Measurements from ENCODE around the gene ATXN7L1.

DNA sequence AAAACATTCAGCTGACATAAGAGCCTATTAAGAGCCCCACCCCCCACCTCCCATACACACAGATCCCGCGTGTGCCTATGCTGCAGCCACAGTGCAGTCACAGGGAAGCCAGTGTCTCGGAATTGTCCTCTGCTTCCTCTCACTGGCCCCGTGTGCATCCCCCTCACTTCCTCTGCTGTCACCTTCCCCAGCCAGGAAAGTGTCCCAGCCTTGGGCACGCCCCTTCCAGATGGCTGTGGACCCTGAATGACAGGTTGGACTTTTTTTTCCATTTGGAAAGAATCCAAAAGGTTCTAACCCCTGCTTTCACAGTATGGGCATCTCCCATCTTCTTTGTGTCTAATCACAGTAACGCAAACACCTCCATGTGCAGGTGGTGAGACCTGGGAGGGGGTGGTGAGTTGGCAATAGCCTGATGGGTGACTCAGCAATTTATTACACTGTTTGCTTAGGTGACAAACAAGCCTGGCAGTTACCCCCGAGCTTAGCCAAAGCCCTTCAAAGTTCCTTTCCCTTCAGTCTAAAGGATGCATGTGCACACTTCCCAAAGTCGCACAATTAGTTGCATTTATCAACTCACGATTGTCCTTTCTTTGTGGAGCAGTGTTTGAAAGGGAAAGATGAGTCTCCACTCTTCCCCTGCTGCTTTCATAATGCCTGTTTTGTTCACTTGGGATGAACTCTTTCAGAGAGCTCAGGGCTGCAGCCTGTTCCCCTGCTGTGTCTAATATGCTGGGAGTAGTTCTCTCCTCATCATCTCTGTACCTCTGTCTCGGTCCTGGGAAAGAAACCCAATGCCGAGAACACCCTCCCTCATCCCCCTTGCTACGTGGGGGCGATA lies 227.6 kb downstream of the ATXN7L1 start:
- TF ChIP-seq ZNF674 (CRISPR knock-in tag; IDR thresholded peaks at IDR 0.05; ENCODE audit: low read depth) (no peak), RAD21 (CRISPR knock-in tag; IDR thresholded peaks at IDR 0.05) (no peak), RBM22 (optimal IDR thresholded peaks at IDR 0.05; ENCODE audit: low read length) (no peak), ASH2L (IDR thresholded peaks at IDR 0.05; ENCODE audit: insufficient read length, low read depth, low read length) (no peak), ZNF83 (CRISPR knock-in tag; IDR thresholded peaks at IDR 0.05; ENCODE audit: borderline replicate concordance) (no peak), SMARCE1 (IDR thresholded peaks at IDR 0.05; ENCODE audit: borderline replicate concordance) (no peak), HCFC1 (IDR thresholded peaks at IDR 0.05; ENCODE audit: low read depth, low read length) (no peak), ZNF24 (IDR thresholded peaks at IDR 0.05) (no peak), NR2F6 (IDR thresholded peaks at IDR 0.05) (0 out of 2 replicates have a peak, but pooled peaks have one; percentile 12), NR2F6 (CRISPR knock-in tag; IDR thresholded peaks at IDR 0.05) (no peak), RFX3 (CRISPR knock-in tag; IDR thresholded peaks at IDR 0.05) (no peak), EZH2 (conservative IDR thresholded peaks at IDR 0.05; ENCODE audit: low read depth, low read length) (no peak)
- TF ChIP-seq, protein P1, sequence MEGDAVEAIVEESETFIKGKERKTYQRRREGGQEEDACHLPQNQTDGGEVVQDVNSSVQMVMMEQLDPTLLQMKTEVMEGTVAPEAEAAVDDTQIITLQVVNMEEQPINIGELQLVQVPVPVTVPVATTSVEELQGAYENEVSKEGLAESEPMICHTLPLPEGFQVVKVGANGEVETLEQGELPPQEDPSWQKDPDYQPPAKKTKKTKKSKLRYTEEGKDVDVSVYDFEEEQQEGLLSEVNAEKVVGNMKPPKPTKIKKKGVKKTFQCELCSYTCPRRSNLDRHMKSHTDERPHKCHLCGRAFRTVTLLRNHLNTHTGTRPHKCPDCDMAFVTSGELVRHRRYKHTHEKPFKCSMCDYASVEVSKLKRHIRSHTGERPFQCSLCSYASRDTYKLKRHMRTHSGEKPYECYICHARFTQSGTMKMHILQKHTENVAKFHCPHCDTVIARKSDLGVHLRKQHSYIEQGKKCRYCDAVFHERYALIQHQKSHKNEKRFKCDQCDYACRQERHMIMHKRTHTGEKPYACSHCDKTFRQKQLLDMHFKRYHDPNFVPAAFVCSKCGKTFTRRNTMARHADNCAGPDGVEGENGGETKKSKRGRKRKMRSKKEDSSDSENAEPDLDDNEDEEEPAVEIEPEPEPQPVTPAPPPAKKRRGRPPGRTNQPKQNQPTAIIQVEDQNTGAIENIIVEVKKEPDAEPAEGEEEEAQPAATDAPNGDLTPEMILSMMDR (CRISPR knock-in tag; IDR thresholded peaks at IDR 0.05), result no peak
- TF ChIP-seq, protein P2, sequence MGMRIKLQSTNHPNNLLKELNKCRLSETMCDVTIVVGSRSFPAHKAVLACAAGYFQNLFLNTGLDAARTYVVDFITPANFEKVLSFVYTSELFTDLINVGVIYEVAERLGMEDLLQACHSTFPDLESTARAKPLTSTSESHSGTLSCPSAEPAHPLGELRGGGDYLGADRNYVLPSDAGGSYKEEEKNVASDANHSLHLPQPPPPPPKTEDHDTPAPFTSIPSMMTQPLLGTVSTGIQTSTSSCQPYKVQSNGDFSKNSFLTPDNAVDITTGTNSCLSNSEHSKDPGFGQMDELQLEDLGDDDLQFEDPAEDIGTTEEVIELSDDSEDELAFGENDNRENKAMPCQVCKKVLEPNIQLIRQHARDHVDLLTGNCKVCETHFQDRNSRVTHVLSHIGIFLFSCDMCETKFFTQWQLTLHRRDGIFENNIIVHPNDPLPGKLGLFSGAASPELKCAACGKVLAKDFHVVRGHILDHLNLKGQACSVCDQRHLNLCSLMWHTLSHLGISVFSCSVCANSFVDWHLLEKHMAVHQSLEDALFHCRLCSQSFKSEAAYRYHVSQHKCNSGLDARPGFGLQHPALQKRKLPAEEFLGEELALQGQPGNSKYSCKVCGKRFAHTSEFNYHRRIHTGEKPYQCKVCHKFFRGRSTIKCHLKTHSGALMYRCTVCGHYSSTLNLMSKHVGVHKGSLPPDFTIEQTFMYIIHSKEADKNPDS (CRISPR knock-in tag; IDR thresholded peaks at IDR 0.05), result no peak
- TF ChIP-seq, protein P3, sequence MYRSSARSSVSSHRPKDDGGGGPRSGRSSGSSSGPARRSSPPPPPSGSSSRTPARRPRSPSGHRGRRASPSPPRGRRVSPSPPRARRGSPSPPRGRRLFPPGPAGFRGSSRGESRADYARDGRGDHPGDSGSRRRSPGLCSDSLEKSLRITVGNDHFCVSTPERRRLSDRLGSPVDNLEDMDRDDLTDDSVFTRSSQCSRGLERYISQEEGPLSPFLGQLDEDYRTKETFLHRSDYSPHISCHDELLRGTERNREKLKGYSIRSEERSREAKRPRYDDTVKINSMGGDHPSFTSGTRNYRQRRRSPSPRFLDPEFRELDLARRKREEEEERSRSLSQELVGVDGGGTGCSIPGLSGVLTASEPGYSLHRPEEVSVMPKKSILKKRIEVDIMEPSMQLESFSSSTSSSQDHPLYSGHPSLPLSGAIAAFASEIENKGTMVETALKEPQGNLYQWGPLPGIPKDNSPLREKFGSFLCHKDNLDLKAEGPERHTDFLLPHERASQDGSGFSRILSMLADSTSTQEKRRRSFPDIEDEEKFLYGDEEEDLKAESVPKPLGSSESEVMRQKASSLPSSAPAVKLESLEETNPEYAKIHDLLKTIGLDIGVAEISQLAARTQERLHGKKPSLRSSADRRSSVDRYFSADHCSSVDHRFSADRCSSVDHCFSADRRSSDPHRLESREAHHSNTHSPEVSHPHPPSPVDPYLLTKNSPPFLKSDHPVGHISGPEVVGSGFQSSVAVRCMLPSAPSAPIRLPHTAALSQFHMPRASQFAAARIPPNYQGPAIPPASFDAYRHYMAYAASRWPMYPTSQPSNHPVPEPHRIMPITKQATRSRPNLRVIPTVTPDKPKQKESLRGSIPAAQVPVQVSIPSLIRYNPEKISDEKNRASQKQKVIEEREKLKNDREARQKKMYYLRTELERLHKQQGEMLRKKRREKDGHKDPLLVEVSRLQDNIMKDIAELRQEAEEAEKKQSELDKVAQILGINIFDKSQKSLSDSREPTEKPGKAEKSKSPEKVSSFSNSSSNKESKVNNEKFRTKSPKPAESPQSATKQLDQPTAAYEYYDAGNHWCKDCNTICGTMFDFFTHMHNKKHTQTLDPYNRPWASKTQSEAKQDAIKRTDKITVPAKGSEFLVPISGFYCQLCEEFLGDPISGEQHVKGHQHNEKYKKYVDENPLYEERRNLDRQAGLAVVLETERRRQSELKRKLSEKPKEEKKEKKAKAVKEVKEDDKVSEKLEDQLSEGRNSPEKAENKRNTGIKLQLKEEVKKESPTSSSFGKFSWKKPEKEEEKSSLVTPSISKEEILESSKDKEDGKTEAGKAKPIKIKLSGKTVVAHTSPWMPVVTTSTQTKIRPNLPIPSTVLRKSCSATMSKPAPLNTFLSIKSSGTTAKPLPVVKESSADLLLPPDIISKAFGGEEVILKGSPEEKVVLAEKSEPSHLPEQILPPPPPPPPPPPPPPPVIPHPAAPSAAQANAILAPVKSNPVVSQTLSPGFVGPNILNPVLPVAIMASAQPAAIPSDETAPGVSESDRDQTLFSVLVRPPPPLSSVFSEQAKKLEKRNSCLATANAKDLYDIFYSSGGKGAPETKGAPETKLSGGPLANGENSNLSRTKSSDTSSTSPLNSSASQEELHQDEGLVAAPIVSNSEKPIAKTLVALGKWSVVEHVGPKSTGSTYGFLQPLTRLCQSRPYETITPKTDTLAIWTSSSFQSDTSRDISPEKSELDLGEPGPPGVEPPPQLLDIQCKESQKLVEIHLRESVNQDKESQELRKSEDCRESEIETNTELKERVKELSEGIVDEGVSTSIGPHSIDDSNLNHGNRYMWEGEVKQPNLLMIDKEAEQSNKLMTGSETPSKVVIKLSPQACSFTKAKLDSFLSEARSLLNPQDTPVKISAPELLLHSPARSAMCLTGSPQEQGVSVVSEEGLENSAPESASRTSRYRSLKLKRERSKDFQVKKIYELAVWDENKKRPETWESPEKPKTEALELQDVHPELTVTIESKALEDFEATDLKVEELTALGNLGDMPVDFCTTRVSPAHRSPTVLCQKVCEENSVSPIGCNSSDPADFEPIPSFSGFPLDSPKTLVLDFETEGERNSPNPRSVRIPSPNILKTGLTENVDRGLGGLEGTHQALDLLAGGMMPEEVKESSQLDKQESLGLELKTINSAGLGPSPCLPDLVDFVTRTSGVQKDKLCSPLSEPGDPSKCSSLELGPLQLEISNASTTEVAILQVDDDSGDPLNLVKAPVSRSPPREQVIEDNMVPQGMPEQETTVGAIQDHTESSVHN (CRISPR knock-in tag; IDR thresholded peaks at IDR 0.05), result no peak
